Right ventricle myocardium superior (tissue), 1 donor: ENCODE results near the gene ADISSP. TPM values are rescaled to one million over a fixed set of nuclear protein-coding genes. Genes with fewer than 3 reads are reported as not detected.
"Not testable (repeated sequence)": the region's sequence is repeated elsewhere in the genome, so short reads cannot be mapped to it uniquely, and the experiment has no call there.

ENCODE experiments used
- ATAC-seq: fragments of 200-7000 bp; cut with Tn5 transposase; one replicate; pipeline ENCODE4 v1.9.1; 2020; ENCODE audit warnings: mild to moderate bottlenecking; ENCODE audit not compliant: poor library complexity
- DNase-seq: peaks from one replicate; pipeline ENCODE4 v3.0.0-alpha.2; 2020
- intact Hi-C: fragments of 100-400 bp; cut with DNase I; formaldehyde crosslinking; loops from one replicate; pipeline ENCODE4 v1.11.2; 2022
- total RNA-seq: library from RNA; stranded (reverse); fragmentation: NEBNext Ultra II Directional; extraction: Animal tissue kit (Norgen Biotek cat#: 25700); gene quantifications from one replicate; pipeline ENCODE4 v1.2.1, GENCODE V29; 2021
- donor health status: DM: no; HTN: yes; CAD: no; lungs with severe emphysema.

ADISSP gene
- total RNA-seq, 1 donor from 2014 or later: 11.3 TPM

DNA sequence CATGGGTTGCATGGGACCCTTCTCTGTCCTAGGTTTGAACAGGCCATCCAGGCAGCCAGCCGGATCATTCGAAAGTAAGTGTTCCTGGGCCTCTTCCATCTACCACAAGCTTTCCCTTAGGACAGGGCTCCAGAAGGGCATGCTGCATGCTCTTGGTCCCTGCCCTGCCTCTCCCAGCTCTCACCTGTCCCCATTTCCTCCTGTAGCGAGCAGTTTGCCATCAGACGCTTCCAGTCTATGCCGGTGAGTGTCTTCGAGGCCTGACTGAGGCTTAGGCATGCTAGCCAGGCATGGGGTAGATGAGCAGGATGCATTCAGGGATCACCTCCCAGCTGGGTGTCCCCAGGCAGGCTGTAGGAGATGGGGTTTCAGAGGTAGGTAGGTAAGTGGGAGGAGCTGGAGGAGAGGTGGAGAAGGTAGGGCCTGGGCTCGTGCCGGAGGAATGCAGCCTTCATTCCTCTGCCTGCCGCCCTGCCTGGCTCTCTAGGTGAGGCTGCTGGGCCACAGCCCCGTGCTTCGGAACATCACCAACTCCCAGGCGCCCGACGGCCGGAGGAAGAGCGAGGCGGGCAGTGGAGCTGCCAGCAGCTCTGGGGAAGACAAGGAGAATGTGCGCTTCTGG is 32.8 kb upstream of the ADISSP start:
- intact Hi-C loops: no loop called here
- no peak for DNase-seq
- ATAC-seq: no peak

DNA sequence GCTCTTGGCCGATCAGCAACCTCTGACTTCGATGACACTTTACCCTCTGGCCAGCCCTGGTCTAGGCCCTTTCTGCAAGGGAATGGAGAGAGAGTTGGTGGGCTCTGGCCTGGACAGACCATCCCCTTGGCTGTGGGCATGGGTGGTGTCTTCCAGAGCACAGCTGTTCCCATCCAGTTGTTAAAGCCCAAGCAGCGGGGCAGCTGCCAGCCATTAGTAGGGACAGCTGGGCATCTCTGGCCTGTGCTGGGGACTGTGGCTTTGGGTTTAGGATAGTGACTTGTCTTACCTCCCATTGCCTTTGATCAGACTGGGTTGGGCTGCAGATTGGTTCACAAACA is 31.3 kb upstream of the ADISSP start:
- no peak for ATAC-seq
- DNase-seq: no peak
- intact Hi-C loops: no loop called here

DNA sequence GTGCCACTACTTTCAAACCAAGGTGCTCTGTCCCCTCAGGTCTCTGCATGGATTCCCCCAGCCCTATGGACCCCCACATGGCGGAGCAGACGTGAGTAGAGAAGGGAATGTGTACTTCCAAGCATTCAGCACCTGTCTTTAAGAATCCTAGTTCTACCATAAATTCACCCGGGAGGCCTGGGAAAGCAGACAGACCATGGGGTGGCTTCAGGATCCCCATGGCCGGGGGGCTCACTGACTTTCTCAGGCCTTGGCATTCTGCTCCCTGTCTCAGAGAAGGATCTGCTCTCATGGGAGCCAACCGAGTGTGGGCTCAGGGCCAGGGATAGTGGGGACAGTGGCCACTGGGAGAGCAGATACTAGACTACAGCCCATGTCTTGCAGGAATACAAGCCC is 30.8 kb upstream of the ADISSP start:
- intact Hi-C loops: no loop called here
- DNase-seq (no peak), ATAC-seq (no peak)

DNA sequence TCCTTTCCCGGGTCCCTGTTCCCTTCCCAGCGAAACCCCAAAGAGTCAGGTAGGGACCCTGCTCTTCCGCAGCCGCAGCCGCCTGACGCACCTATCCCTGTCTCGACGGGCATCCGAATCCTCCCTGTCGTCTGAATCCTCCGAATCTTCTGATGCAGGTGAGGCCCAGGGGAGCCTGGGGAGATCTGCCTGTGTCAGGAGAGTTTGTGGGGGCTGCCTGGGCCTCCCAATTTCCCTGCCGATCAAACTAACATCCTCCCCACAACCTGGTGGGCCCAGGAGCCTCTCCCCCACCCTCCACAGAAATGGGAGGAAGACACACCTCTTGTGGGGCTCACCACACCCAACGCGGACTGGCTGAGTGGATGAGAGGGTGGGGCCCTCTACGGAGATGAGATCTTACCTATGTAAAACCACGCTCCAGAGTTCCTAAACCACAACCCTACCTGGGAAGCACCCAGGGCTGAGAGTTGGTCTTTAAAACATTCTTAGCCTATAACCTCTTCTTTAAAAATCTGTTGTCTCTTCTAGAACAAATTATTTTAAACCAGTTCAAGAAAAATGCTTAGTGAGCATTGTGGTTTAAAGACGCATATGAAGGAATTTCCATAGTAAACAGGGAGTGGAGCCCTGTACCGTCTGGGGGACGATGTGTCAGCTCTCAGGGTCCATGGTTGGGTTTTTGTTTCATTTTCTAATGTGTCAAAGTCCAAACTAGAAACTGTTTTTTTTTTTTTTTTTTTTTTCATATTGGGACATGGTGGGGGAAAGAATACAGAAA is 30.2 kb upstream of the ADISSP start:
- intact Hi-C loops: no loop called here
- DNase-seq: no peak
- ATAC-seq: no peak

DNA sequence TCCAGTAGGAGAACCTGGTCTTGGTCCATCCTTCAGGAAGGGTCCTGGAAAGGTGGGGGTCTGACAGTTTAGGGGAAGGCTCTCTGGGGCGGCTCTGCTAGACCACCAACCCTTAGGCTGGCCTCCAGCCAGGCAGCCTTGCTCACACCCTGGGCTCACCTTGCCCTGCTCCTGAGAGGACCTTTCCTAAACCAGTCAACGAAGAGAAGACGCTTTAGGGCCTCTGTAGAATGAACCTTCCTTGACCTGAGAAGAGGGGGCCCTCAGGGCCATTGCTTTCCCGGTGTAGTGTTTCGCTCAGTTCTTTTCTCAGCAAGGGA is 29.6 kb upstream of the ADISSP start:
- DNase-seq (no peak), ATAC-seq (no peak)
- intact Hi-C loops: no loop called here

DNA sequence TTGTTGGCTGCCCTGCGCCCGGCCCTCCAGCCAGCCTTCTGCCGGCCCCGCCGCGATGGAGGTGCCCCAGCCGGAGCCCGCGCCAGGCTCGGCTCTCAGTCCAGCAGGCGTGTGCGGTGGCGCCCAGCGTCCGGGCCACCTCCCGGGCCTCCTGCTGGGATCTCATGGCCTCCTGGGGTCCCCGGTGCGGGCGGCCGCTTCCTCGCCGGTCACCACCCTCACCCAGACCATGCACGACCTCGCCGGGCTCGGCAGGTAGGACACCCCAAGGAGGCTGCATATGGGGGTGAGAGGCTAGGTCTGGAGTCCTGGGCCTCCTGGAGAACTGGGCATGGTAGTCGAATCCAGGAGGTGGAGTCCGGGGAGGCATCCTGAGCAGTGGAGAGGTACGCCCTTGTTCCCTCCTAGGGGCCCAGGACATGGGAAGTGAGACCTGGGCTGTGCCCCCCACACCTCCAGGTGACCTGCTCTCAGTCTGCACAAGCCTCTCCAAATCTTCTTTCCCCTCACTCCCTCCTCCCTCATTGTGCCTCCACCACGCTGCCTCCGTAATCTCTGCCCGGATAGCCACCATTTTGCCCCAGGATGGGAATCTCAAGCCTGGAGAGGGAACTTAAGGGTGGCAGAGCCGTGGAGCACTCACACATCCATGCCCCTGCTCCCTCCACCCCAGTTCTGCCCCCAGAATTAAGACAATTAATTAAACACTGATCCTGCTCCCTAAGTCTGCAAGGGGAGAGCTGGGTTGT is 29.1 kb upstream of the ADISSP start:
- DNase-seq: no peak
- no peak for ATAC-seq
- intact Hi-C loops: no loop called here

DNA sequence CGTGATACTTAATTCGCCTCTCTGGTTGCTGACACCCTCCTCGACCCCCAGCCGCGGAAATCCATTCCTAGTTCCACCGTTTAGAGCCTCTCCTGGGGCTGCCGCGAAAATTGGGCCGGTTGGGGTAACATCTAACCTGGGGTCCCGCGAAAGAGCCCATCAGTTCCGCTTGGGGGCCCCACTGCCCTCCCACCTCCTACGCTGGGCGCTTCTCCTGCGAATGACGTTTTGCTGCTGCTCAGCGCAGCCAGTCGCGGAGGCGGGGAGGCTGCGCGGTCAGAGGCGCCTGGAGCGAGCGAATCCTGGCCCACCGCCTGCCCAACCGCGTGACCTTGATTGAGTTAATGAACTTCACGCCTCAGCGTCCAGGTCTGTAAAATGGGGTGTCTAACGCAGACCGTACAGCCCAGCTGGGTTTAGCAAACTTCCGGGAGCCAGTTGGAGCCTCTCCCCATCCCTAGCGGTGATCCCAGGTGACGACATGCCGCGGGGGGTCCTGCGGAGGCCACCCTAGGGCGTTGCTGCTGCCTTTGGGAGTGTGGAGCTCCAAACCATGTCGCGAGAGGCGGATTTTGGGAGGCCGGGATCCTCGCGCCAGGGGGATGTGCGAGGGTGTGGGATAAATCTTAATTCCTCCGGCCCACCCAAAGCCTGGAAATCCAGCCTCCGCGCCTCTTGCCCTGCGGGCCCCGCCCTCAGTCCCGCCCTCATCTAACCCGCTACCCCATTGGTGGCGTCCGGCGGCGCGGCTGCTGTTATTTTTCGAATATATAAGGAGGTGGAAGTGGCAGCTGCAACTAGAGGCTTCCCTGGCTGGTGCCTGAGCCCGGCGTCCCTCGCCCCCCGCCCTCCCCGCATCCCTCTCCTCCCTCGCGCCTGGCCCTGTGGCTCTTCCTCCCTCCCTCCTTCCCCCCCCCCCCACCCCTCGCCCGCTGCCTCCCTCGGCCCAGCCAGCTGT is 28.2 kb upstream of the ADISSP start, which contains the start of gene CDC25B:
Gene CDC25B (plus strand): TSS at position 800 of the 958 bp plus-strand sequence. CDS start 222 bp downstream, outside the sequence.
- intact Hi-C loops: no loop called here
- ATAC-seq (peak; percentile 97), DNase-seq (peak; percentile 97)

DNA sequence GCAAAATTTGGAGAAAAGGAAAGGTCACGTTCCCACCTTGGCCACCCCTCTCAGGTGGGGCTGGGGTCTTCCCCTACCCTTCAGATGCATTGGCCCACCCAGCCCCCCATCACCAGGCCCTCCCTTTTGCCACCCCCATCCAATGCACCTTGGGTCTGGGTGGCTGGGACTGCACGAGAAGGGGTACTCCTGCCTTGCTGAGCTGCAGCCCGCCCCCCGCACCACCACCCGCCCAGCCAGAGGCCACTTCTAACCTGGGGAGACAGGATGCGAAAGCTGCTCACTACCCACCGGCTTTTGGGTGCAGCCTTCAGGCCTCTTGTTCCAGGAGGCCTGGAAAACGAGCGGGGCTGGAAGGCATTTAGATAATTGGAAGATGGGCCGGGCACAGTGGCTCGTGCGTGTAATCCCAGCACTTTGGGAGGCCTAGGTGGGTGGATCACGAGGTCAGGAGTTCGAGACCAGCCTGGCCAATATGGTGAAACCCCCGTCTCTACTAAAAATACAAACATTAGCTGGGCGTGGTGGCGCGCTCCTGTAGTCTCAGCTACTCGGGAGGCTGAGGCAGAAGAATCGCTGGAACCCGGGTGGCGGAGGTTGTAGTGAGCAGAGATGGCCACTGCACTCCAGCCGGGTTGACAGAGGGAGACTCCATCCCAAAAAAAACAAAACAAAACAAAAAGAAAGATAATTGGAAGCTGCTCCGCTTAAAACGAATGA is 27.3 kb upstream of the ADISSP start:
- no peak for ATAC-seq
- intact Hi-C loops: no loop called here
- DNase-seq: no peak

DNA sequence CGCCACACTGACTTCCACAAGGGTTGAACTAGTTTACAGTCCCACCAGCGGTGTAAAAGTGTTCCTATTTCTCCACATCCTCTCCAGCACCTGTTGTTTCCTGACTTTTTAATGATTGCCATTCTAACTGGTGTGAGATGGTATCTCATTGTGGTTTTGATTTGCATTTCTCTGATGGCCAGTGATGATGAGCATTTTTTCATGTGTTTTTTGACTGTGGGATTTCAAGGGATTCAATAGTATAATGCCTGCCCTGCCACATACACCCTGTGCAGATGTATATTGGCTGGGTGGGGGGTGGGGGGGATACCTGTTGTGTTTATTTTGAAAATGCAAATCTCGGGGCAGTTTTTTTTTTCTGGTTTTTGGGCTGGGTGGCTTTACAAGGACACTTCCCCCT is 26.6 kb upstream of the ADISSP start:
- intact Hi-C loops, DNase-seq, ATAC-seq: not testable (repeated sequence)

DNA sequence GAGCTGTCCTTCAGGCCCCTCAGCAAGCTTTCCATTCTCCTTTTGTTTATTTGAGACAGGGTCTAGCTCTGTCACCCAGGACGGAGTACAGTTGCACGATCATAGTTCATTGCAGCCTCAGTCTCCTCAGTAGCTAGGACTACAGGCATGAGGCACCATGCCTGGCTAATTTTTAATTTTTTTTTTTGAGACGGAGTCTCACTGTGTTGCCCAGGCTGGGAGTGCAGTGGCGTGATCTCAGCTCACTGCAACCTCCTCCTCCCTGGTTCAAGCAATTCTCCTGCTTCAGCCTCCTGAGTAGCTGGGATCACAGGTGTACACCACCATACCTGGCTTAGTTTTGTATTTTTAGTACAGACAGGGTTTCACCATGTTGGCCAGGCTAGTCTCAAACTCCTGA is 21.6 kb upstream of the ADISSP start:
- DNase-seq, intact Hi-C loops: not testable (repeated sequence)

DNA sequence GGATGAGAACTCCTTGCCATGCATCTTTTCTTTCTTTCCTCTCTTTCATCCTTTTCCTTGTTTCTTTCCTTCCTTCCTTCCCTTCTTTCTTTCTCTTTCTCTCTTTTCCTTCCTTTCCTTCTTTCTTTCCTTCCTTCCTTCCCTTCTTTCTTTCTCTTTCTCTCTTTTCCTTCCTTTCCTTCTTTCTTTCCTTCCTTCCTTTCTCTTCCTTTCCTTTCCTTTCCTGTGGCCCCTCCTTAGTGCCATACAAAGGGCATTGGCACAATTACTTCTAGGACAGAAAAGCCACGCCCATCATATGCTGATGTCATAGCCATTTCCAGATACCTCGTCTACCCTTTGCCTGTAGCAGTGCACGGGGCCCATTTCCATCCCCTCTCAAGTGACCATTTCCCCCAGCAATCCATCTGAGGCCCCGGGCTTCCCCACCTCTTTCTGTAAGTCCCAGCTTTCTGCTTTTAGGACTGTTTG is 21.2 kb upstream of the ADISSP start:
- no peak for ATAC-seq
- intact Hi-C loops: no loop called here
- no peak for DNase-seq

More for the DNA sequence above, 21.6 kb upstream of the ADISSP start:
- ATAC-seq: not testable (repeated sequence)

DNA sequence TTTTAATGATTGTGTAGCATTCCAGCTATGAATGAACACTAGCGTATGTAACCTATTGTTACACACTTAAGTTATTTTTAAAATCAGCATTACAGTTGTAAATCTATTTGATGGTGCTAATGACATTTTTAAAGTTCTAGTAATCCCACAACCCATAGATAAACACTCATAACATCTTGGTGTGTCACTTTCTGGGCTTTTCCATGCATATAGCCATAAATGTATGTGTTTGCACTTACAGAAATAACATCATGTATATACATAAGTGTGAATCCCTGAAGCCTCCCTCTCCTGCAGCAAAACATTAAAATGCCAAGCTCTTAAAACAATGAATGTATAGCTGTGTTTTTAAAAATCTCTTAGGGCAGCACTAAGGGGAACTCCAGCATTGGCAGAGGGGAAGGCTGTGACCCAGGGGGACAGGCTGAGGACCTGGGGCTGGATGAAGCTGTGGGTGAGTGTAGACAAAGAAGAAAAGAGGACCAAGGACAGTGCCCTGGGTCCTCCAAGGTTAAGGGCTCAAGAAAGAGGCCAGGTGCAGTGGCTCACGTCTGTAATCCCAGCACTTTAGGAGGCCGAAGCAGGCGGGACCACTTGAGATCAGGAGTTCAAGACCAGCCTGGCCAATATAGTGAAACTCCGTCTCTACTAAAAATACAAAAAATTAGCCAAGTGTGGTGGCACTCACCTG is 19.9 kb upstream of the ADISSP start:
- intact Hi-C loops: no loop called here
- no peak for ATAC-seq
- DNase-seq: no peak

DNA sequence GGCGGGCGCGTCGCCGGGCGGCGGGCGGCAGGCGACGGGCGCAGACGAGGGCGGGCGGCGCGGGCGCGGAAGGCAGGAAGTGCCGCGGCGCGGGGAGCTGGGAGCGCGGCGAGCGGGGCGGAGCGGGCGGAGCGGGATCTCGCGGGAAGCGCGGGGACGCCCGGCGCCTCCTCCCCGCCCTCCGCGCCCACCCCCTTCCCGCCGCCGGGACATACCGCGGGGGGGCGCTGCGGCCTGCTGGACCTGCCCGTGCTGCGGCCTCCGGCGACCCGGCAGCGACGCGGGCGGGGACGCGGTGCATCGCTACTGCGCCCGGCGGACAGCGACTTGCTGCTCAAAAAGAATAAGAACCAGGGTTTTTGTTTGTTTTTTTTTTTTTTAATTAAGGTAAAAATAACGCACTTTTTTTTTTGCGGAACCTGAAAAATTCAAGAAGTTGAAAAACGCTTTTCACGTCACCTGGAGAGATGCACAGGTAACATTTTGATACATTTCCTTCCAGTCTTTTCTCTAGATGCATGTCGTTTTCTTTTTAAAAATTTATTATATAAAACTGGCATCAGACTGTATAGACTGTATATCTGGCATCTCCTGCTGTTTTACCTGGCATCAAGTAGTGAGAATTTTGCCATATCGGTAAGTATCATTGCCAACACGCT is 19.2 kb upstream of the ADISSP start, which contains the start of gene CENPB:
Gene CENPB (minus strand): TSS at position 76 of the 659 bp plus-strand sequence. CDS start 257 bp downstream, outside the sequence.
- DNase-seq: peak; percentile 94
- intact Hi-C loops: no loop called here
- peak; percentile 96 for ATAC-seq

DNA sequence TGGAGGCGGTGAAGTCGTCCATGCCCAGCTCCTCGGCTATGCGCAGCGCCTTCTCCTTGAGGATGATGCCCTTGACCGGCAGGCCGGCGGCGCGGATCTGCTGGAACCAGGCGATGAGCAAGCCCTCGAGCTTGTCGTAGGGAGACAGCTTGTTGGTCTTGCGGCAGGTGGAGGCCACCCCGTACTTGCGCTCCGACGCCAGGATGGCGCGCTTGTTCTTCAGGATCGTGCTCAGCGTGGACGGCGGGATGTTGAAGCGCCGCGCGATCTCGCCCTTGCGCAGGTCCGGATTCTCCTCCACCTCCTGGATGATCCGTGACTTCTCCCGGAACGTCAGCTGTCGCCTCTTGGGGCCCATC is 18.6 kb upstream of the ADISSP start:
- ATAC-seq: peak; percentile 10
- peak; percentile 72 for DNase-seq
- intact Hi-C loops: no loop called here

DNA sequence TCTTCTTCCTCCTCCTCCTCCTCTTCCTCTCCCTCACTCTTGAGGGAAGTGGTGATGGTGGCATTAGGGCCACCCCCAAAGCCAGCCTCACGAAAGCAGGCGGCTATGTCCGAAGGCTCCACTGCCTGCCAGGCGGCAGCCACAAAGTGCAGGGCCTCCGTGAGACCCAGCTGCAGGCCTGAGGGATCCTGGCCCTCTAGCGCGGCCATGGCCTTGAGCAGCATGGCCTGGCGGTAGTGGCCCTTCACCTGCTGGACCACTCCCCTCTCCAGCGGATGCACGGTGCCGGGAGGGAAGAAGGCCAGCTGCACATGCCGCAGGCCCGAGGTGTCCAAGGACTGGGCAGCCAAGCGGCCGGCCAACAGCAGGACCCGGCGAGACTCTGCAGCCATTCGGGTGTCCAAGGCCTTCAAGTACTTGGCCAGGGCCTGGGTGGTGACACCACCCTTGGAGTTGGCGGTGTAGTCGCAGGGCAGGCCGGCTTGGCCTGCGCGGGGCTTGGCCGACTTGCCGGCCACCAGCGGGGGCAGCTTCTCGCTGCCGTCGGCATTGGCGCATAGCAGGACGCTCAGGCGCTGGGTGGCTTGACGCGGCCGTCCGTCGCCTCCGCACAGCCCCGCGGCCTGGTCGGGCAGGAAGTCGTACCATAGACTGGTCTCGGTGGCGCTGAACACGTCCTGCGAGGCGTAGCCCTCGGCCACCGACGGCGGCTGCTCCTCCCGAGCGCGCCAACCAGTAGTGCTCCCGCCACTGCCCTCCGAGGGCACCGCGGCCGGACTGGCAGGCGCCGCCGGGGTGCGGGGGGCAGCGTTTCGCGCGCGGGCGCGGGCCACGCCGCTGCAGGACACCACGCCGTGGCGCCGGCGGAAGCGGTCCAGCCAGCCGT is 17.9 kb upstream of the ADISSP start:
- DNase-seq (no peak), ATAC-seq (peak; percentile 2)
- intact Hi-C loops: no loop called here

DNA sequence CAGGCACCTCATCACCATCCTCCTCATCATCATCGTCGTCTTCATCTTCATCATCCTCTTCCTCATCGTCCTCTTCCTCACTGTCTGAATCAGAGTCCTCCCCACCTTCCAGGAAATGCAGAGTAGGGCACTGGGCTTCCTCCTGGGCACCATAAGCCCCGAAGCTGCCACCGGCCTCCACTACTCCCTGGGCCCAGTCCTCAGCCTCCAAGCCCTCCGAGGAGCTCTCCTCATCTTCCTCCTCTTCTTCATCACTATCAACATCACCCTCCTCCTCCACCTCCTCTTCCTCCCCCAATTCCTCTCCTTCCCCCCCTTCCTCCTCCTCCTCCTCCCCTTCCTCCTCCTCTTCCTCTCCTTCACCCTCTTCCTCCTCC is 17.3 kb upstream of the ADISSP start:
- intact Hi-C loops: no loop called here
- no peak for ATAC-seq
- no peak for DNase-seq
